NCI-H446 (cell line): ENCODE data around the gene ANGPTL1.
"Not testable (repeated sequence)": the region's sequence is repeated elsewhere in the genome, so short reads cannot be mapped to it uniquely, and the experiment has no call there.

ENCODE experiments used
- DNase-seq, 2 experiments: peaks; one replicate each; lab custom pipeline; 2025; lab: John Stamatoyannopoulos, UW

ANGPTL1 gene

GRCh38 chr1:178867670-178868069 is 3.2 kb downstream of the ANGPTL1 start:
- DNase-seq = no peak

- no peak for DNase-seq
Observed at GRCh38 chr1:178864326-178864725, 6.6 kb downstream of the ANGPTL1 start.

- no peak for DNase-seq
Observed at GRCh38 chr1:178862864-178863263, 8.0 kb downstream of the ANGPTL1 start.

- DNase-seq = no peak
Observed at GRCh38 chr1:178862416-178862815, 8.5 kb downstream of the ANGPTL1 start.

- DNase-seq = no peak
Observed at GRCh38 chr1:178857126-178857525, 13.8 kb downstream of the ANGPTL1 start.

GRCh38 chr1:178849918-178850317 is 21.0 kb downstream of the ANGPTL1 start:
- DNase-seq = peak in 1 of 2 experiments; percentile 44

GRCh38 chr1:178847919-178848318 is 23.0 kb downstream of the ANGPTL1 start:
- not testable (repeated sequence) for DNase-seq

GRCh38 chr1:178847396-178847849 is 23.5 kb downstream of the ANGPTL1 start:
- no peak for DNase-seq

- DNase-seq = no peak
Observed at GRCh38 chr1:178846306-178846705, 24.6 kb downstream of the ANGPTL1 start.

- no peak for DNase-seq
Observed at GRCh38 chr1:178844436-178844835, 26.4 kb downstream of the ANGPTL1 start.

GRCh38 chr1:178825167-178825566 is 45.7 kb downstream of the ANGPTL1 start:
- DNase-seq = no peak

GRCh38 chr1:178821134-178821866 is 49.6 kb downstream of the ANGPTL1 start:
- no peak for DNase-seq

- no peak for DNase-seq
Observed at GRCh38 chr1:178819123-178819522, 51.8 kb downstream of the ANGPTL1 start.

- DNase-seq = no peak
Observed at GRCh38 chr1:178818416-178818815, 52.5 kb downstream of the ANGPTL1 start.

- no peak for DNase-seq
Observed at GRCh38 chr1:178810585-178810984, 60.3 kb downstream of the ANGPTL1 start.

GRCh38 chr1:178808529-178808928 is 62.3 kb downstream of the ANGPTL1 start:
- no peak for DNase-seq

- DNase-seq = no peak
Observed at GRCh38 chr1:178806665-178807300, 64.1 kb downstream of the ANGPTL1 start.

- no peak for DNase-seq
Observed at GRCh38 chr1:178802873-178803272, 68.0 kb downstream of the ANGPTL1 start.
